IPS-NIHi11 (cell line): ENCODE data around the gene COLEC11.

Experiments
- DNase-seq: peaks from one replicate; pipeline ENCODE4 v3.0.0; 2012; ENCODE audit warnings: mixed read lengths, low spot score

COLEC11 gene

GRCh38 chr2:3639015-3639630 is 44.2 kb downstream of the COLEC11 start:
- DNase-seq = no peak

- DNase-seq = no peak
Observed at GRCh38 chr2:3639653-3640052, 44.7 kb downstream of the COLEC11 start.

GRCh38 chr2:3641181-3641580 is 46.3 kb downstream of the COLEC11 start:
- no peak for DNase-seq

GRCh38 chr2:3641841-3642421 is 47.0 kb downstream of the COLEC11 start:
- DNase-seq = no peak

GRCh38 chr2:3642521-3643215 is 47.8 kb downstream of the COLEC11 start:
- DNase-seq = no peak

GRCh38 chr2:3643371-3644245 is 48.7 kb downstream of the COLEC11 start:
- DNase-seq = no peak

- DNase-seq = no peak
Observed at GRCh38 chr2:3644246-3644525, 49.3 kb downstream of the COLEC11 start.

- DNase-seq = no peak
Observed at GRCh38 chr2:3644891-3645605, 50.1 kb downstream of the COLEC11 start.

GRCh38 chr2:3645745-3646389 is 51.0 kb downstream of the COLEC11 start:
- DNase-seq = no peak

GRCh38 chr2:3646446-3646845 is 51.5 kb downstream of the COLEC11 start:
- DNase-seq = no peak

- DNase-seq = no peak
Observed at GRCh38 chr2:3647246-3647645, 52.3 kb downstream of the COLEC11 start.

- DNase-seq = no peak
Observed at GRCh38 chr2:3647831-3648651, 53.1 kb downstream of the COLEC11 start.

- no peak for DNase-seq
Observed at GRCh38 chr2:3648652-3649177, 53.8 kb downstream of the COLEC11 start.

- DNase-seq = no peak
Observed at GRCh38 chr2:3649581-3649980, 54.7 kb downstream of the COLEC11 start.

- DNase-seq = peak; percentile 44
Observed at GRCh38 chr2:3650140-3650920, 55.4 kb downstream of the COLEC11 start.

- peak; percentile 91 for DNase-seq
Observed at GRCh38 chr2:3651691-3652648, 57.1 kb downstream of the COLEC11 start.

GRCh38 chr2:3652896-3653625 is 58.1 kb downstream of the COLEC11 start:
- DNase-seq = no peak

GRCh38 chr2:3654011-3654410 is 59.1 kb downstream of the COLEC11 start:
- DNase-seq = no peak
